AG04449 (cell line): ENCODE results near the gene JAZF1.

Experiments used
- CTCF ChIA-PET: fragments of 350-600 bp; formaldehyde crosslinking; extraction: SDS; loops from one replicate; lab custom pipeline; 2021; ENCODE audit warnings: antibody characterized with exemption; lab: Yijun Ruan, JAX
- POLR2A ChIA-PET: fragments of 400-600, 350-600 bp; formaldehyde crosslinking; extraction: SDS; loops from one replicate; lab custom pipeline; 2020; ENCODE audit warnings: antibody characterized with exemption, inconsistent platforms; lab: Yijun Ruan, JAX
- DNase-seq: peaks from one replicate; pipeline ENCODE4 v3.0.0-alpha.2; 2010; ENCODE audit warnings: low read depth, low spot score
- H3K4me3 ChIP-seq: 2 replicates; pipeline ENCODE4 v1.5.1; 2011; ENCODE audit warnings: low read depth, mild to moderate bottlenecking, control low read depth, low read length
- CTCF ChIP-seq: IDR thresholded peaks from one replicate; pipeline ENCODE4 v1.5.1; 2011; ENCODE audit warnings: mild to moderate bottlenecking, moderate library complexity, low read length, control low read depth, inconsistent platforms; ENCODE audit not compliant: insufficient read depth; ENCODE audit errors: missing control alignments

JAZF1 gene

GRCh38 chr7:27900006-27900405 is 280.6 kb downstream of the JAZF1 start:
- CTCF ChIA-PET, result interaction anchor here (1.1 to 1.2 kb wide), 2 partner anchors 9 to 11 kb away, joined by 3 to 4 read pairs; no protein-coding TSS in a partner anchor

GRCh38 chr7:27899601-27900000 is 281.0 kb downstream of the JAZF1 start:
- DNase-seq, result no peak
- no peak for TF ChIP-seq CTCF
- POLR2A ChIA-PET, result no interaction called here
- H3K4me3 ChIP-seq, result no peak overlapping the region
- CTCF ChIA-PET, result interaction anchor here (1.1 to 1.2 kb wide), 2 partner anchors 9 to 11 kb away, joined by 3 to 4 read pairs; no protein-coding TSS in a partner anchor

More at GRCh38 chr7:27900006-27900405, 280.6 kb downstream of the JAZF1 start:
- POLR2A ChIA-PET, result no interaction called here
- no peak overlapping the region for H3K4me3 ChIP-seq
- TF ChIP-seq CTCF, result no peak
- no peak for DNase-seq

- POLR2A ChIA-PET, result no interaction called here
- DNase-seq, result no peak
- no peak overlapping the region for H3K4me3 ChIP-seq
- no peak for TF ChIP-seq CTCF
- CTCF ChIA-PET, result no interaction called here
These were observed 283.2 kb downstream of the JAZF1 start for GRCh38 chr7:27897441-27897847.

GRCh38 chr7:27897001-27897400 is 283.6 kb downstream of the JAZF1 start:
- DNase-seq, result no peak
- no peak overlapping the region for H3K4me3 ChIP-seq
- ChIA-PET POLR2A (no interaction called here), CTCF (interaction anchor here (0.8 to 1.5 kb wide), 3 partner anchors 54 to 123 kb away, joined by 3 to 5 read pairs (median 3); no protein-coding TSS in a partner anchor)
- no peak for TF ChIP-seq CTCF

DNA sequence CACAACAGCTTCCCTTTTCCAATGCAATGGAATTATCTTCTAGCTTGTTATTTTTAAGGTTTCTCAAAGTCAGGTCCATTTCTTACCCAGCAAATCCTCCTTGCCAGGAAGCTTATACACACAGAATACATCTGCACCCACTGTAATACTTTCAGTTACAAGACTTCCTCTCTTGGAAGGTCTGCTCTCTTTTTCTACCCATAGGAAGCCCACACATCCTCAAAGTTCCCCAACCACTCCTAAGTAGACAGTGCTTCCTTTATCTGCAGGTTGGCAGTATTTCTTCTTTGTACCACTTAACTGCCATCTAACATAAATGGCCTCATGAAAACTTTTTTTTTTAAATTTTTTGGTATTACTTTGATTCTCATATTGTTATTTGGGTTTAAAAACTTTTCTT is 285.0 kb downstream of the JAZF1 start:
- H3K4me3 ChIP-seq, result no peak overlapping the region
- TF ChIP-seq CTCF, result no peak
- ChIA-PET POLR2A (no interaction called here), CTCF (interaction anchor here (0.9 to 1.5 kb wide), 2 partner anchors 24 to 124 kb away, joined by 3 to 5 read pairs; no protein-coding TSS in a partner anchor)
- no peak for DNase-seq

- DNase-seq, result no peak
- ChIA-PET POLR2A (no interaction called here), CTCF (interaction anchor here (1.3 kb wide), 1 partner anchor 10 kb away, joined by 4 read pairs; no protein-coding TSS in a partner anchor)
- no peak overlapping the region for H3K4me3 ChIP-seq
- no peak for TF ChIP-seq CTCF
These were observed 290.3 kb downstream of the JAZF1 start for GRCh38 chr7:27890205-27890849.
